ENCODE data around the gene EFL1. TPM values are rescaled to one million over a fixed set of nuclear protein-coding genes. Genes with fewer than 3 reads are reported as not detected.

Gene EFL1
- polyA plus RNA-seq, 2 of the 4 experiments (the other 2 are of a cell fraction) = 21.2 to 42.3 TPM

GRCh38 chr15:82186719-82187406, 75.7 kb downstream of the EFL1 start:
- WGBS (ENCODE audit: missing lambda C conversion rate) = 94% methylated on average over 6 of the region's 6 CpGs
- Histone ChIP-seq H3K4me3 (no peak overlapping the region), H3K4me1 (peaks cover 5% of the 10 kb centered on the region; the same call in 1 of the 3 replicates), H3K4me2 (no peak overlapping the region), H3K27ac (no peak overlapping the region), H3K9me3 (no peaks in the 10 kb centered on the region)
- no peak for TF ChIP-seq CTCF (IDR thresholded peaks at IDR 0.05)
- TF ChIP-seq MAFK (IDR thresholded peaks at IDR 0.05; ENCODE audit: partially characterized antibody) = no peak
- no peak for TF ChIP-seq HOXA7 (CRISPR knock-in tag; IDR thresholded peaks at IDR 0.05)
- no peak for TF ChIP-seq ZC3H11A (IDR thresholded peaks at IDR 0.05)
- no peak for TF ChIP-seq JUNB (IDR thresholded peaks at IDR 0.05)
- no peak for TF ChIP-seq BHLHE40 (IDR thresholded peaks at IDR 0.05; ENCODE audit: low read depth, low read length)
- DNase-seq (ENCODE audit: low read depth in 1 of 2, low spot score in 1 of 2) (no peak), ATAC-seq (no peak), FAIRE-seq (no peak)
- POLR2A ChIA-PET = no interaction called here
- CTCF ChIA-PET = interaction anchor here (1.1 to 2.4 kb wide), 3 partner anchors 11 to 78 kb away, joined by 6 to 11 read pairs (median 6); no protein-coding TSS in a partner anchor

GRCh38 chr15:82186161-82186560, 76.4 kb downstream of the EFL1 start:
- H3K9me3 ChIP-seq = no peaks in the 10 kb centered on the region
- DNase-seq (ENCODE audit: low read depth in 1 of 2, low spot score in 1 of 2) = no peak
- peaks cover 5% of the 10 kb centered on the region; the same call in 1 of the 3 replicates for H3K4me1 ChIP-seq
- TF ChIP-seq CBX8 (IDR thresholded peaks at IDR 0.05) (no peak), ZC3H11A (IDR thresholded peaks at IDR 0.05) (no peak), GATA3 (IDR thresholded peaks at IDR 0.05; ENCODE audit: borderline replicate concordance) (no peak), HEYL (CRISPR knock-in tag; IDR thresholded peaks at IDR 0.05) (no peak), MYC (IDR thresholded peaks at IDR 0.05; ENCODE audit: borderline replicate concordance, low read length) (no peak), CTCF (IDR thresholded peaks at IDR 0.05) (no peak), POLR2AphosphoS2 (conservative IDR thresholded peaks at IDR 0.05; ENCODE audit: low read length) (no peak), RAD21 (conservative IDR thresholded peaks at IDR 0.05 in 1 of 2, IDR thresholded peaks at IDR 0.05 in 1 of 2) (no peak), KDM5A (IDR thresholded peaks at IDR 0.05) (no peak), CHD2 (IDR thresholded peaks at IDR 0.05; ENCODE audit: low read length, partially characterized antibody) (no peak), NR3C1 (IDR thresholded peaks at IDR 0.05) (no peak), PBX3 (IDR thresholded peaks at IDR 0.05) (no peak), RNF2 (IDR thresholded peaks at IDR 0.05; ENCODE audit: borderline replicate concordance, low read depth) (no peak), SREBF2 (IDR thresholded peaks at IDR 0.05) (no peak), ESRRA (IDR thresholded peaks at IDR 0.05; ENCODE audit: borderline replicate concordance, low read length) (no peak), BCL3 (IDR thresholded peaks at IDR 0.05) (no peak), EHF (CRISPR knock-in tag; IDR thresholded peaks at IDR 0.05) (no peak), HDAC2 (IDR thresholded peaks at IDR 0.05) (no peak)
- WGBS (ENCODE audit: missing lambda C conversion rate) = 89% methylated on average over 2 of the region's 2 CpGs
- H3K27ac ChIP-seq = no peak overlapping the region
- POLR2A ChIA-PET = no interaction called here
- FAIRE-seq = no peak
- H3K4me2 ChIP-seq = no peak overlapping the region
- CTCF ChIA-PET = interaction anchor here (1.8 to 3.8 kb wide), 3 partner anchors 12 to 78 kb away, joined by 6 to 15 read pairs (median 6); no protein-coding TSS in a partner anchor
- H3K4me3 ChIP-seq = no peak overlapping the region
- no peak for ATAC-seq
